MCF 10A (cell line): ENCODE results near the gene RAB1B. TPM values are rescaled to one million over a fixed set of nuclear protein-coding genes. Genes with fewer than 3 reads are reported as not detected.

Source experiments
- BruUV-seq: library from RNA; stranded (reverse); fragments of 400-500 nt; replicated peaks from 2 replicates; lab custom pipeline; 2021; lab: Mats Ljungman, UMichigan
- CTCF ChIA-PET: fragments of 300-600 bp; sonication (Branson Sonifier 250); formaldehyde crosslinking; extraction: SDS; loops from one replicate; lab custom pipeline; 2021; ENCODE audit warnings: antibody characterized with exemption, inconsistent platforms; lab: Yijun Ruan, JAX
- POLR2A ChIA-PET: fragments of 300-600, 350-650 bp; sonication (Branson Sonifier 250); formaldehyde crosslinking; extraction: SDS; loops from one replicate; lab custom pipeline; 2020; ENCODE audit warnings: antibody characterized with exemption, inconsistent platforms; lab: Yijun Ruan, JAX
- DNase-seq: peaks from one replicate; pipeline ENCODE4 v3.0.0-alpha.2; 2018; ENCODE audit not compliant: unreplicated experiment
- H3K27ac Mint-ChIP-seq: one replicate; pipeline ENCODE4 v1.8.0; 2022; ENCODE audit warnings: mild to moderate bottlenecking, low read depth, mixed read lengths; ENCODE audit not compliant: unreplicated experiment
- H3K27me3 Mint-ChIP-seq: one replicate; pipeline ENCODE4 v1.8.0; 2022; ENCODE audit warnings: mixed read lengths; ENCODE audit not compliant: insufficient read depth, unreplicated experiment
- H3K36me3 Mint-ChIP-seq: one replicate; pipeline ENCODE4 v1.8.0; 2022; ENCODE audit warnings: mild to moderate bottlenecking, moderate library complexity, mixed read lengths; ENCODE audit not compliant: insufficient read depth, unreplicated experiment
- H3K4me1 Mint-ChIP-seq: one replicate; pipeline ENCODE4 v1.8.0; 2022; ENCODE audit warnings: mixed read lengths; ENCODE audit not compliant: insufficient read depth, unreplicated experiment
- H3K4me3 Mint-ChIP-seq: one replicate; pipeline ENCODE4 v1.8.0; 2022; ENCODE audit warnings: mild to moderate bottlenecking, moderate library complexity, mixed read lengths; ENCODE audit not compliant: unreplicated experiment
- H3K9me3 Mint-ChIP-seq: one replicate; pipeline ENCODE4 v1.8.0; 2022; ENCODE audit warnings: mixed read lengths; ENCODE audit not compliant: unreplicated experiment
- CTCF ChIP-seq: fragments of 200-600 bp; IDR thresholded peaks from one replicate; pipeline ENCODE4 v1.8.0; 2022; ENCODE audit warnings: antibody characterized with exemption, mild to moderate bottlenecking; ENCODE audit not compliant: unreplicated experiment
- intact Hi-C: fragments of 100-400 bp; cut with micrococcal nuclease; formaldehyde crosslinking; loops from 2 replicates; pipeline ENCODE4 v1.14.1; 2022
- total RNA-seq: library from RNA; stranded (reverse); gene quantifications from 2 replicates; pipeline ENCODE4 v1.2.3, GENCODE V29; 2022

RAB1B gene
- total RNA-seq, 1 experiment from 2014 or later = 87.0 TPM

GRCh38 chr11:66220566-66220935, 47.9 kb upstream of the RAB1B start:
- Mint-ChIP-seq H3K36me3 (peaks cover 41% of the 10 kb centered on the region), H3K9me3 (no peaks in the 10 kb centered on the region), H3K27ac (no peak overlapping the region), H3K4me3 (no peak overlapping the region), H3K27me3 (no peaks in the 10 kb centered on the region), H3K4me1 (peaks cover 6% of the 10 kb centered on the region)
- BruUV-seq = no TSS peak
- DNase-seq = no peak
- ChIA-PET POLR2A (interaction anchor here (0.7 kb wide), 2 partner anchors 116 to 212 kb away, joined by 3 to 4 read pairs; partner anchors contain the start of gene RIN1), CTCF (interaction anchor here (0.6 to 1.4 kb wide), 4 partner anchors 12 to 115 kb away, joined by 3 to 7 read pairs (median 4); no protein-coding TSS in a partner anchor)
- TF ChIP-seq CTCF = no peak
- intact Hi-C loops = no loop called here

GRCh38 chr11:66221012-66221411, 47.4 kb upstream of the RAB1B start:
- Mint-ChIP-seq H3K27me3 (no peaks in the 10 kb centered on the region), H3K36me3 (peaks cover 40% of the 10 kb centered on the region), H3K27ac (no peak overlapping the region), H3K4me3 (no peak overlapping the region), H3K9me3 (no peaks in the 10 kb centered on the region), H3K4me1 (peaks cover 6% of the 10 kb centered on the region)
- no peak for TF ChIP-seq CTCF
- POLR2A ChIA-PET = interaction anchor here (0.6 to 0.7 kb wide), 2 partner anchors 67 to 115 kb away, joined by 3 read pairs; partner anchors contain the start of gene RIN1
- intact Hi-C loops = no loop called here
- CTCF ChIA-PET = interaction anchor here (0.5 to 3.8 kb wide), 12 partner anchors 11 to 405 kb away, joined by 3 to 22 read pairs (median 4); no protein-coding TSS in a partner anchor
- BruUV-seq = no TSS peak
- DNase-seq = no peak

- intact Hi-C loops = loop anchor here (1.0 kb wide), 2 partner anchors 37 to 61 kb away; no protein-coding TSS in a partner anchor
- POLR2A ChIA-PET = interaction anchor here (0.6 to 1.6 kb wide), 6 partner anchors 37 to 210 kb away, joined by 3 to 4 read pairs (median 3); partner anchors contain the start of gene CST6
- Mint-ChIP-seq H3K27ac (no peak overlapping the region), H3K4me1 (peaks cover 6% of the 10 kb centered on the region), H3K9me3 (no peaks in the 10 kb centered on the region), H3K27me3 (no peaks in the 10 kb centered on the region), H3K36me3 (peaks cover 34% of the 10 kb centered on the region), H3K4me3 (no peak overlapping the region)
- CTCF ChIA-PET = interaction anchor here (0.5 to 3.8 kb wide), 27 partner anchors 9 to 495 kb away, joined by 3 to 22 read pairs (median 4); no protein-coding TSS in a partner anchor
- BruUV-seq = no TSS peak
- DNase-seq = peak; percentile 4
- no peak for TF ChIP-seq CTCF
These were observed 46.7 kb upstream of the RAB1B start for GRCh38 chr11:66221726-66222236.

GRCh38 chr11:66222358-66223149, 45.9 kb upstream of the RAB1B start:
- DNase-seq = peak; percentile 92
- CTCF ChIA-PET = interaction anchor here (0.6 to 3.8 kb wide), 38 partner anchors 8 to 1982 kb away, joined by 3 to 22 read pairs (median 4); no protein-coding TSS in a partner anchor
- intact Hi-C loops = loop anchor here (1.0 kb wide), 2 partner anchors 36 to 60 kb away; no protein-coding TSS in a partner anchor
- Mint-ChIP-seq H3K9me3 (no peaks in the 10 kb centered on the region), H3K4me1 (peaks cover 6% of the 10 kb centered on the region), H3K36me3 (peaks cover 28% of the 10 kb centered on the region), H3K27me3 (no peaks in the 10 kb centered on the region), H3K27ac (no peak overlapping the region), H3K4me3 (no peak overlapping the region)
- peak; percentile 98 for TF ChIP-seq CTCF
- no TSS peak for BruUV-seq
- POLR2A ChIA-PET = interaction anchor here (0.5 to 1.6 kb wide), 5 partner anchors 14 to 211 kb away, joined by 3 to 4 read pairs (median 3); partner anchors contain the start of gene CST6
